ENCODE data around the gene QPCT. TPM values are rescaled to one million over a fixed set of nuclear protein-coding genes. Genes with fewer than 3 reads are reported as not detected.

Gene QPCT
- total and polyA plus RNA-seq, 2 experiments from 2014 or later = 13.2 TPM

DNA sequence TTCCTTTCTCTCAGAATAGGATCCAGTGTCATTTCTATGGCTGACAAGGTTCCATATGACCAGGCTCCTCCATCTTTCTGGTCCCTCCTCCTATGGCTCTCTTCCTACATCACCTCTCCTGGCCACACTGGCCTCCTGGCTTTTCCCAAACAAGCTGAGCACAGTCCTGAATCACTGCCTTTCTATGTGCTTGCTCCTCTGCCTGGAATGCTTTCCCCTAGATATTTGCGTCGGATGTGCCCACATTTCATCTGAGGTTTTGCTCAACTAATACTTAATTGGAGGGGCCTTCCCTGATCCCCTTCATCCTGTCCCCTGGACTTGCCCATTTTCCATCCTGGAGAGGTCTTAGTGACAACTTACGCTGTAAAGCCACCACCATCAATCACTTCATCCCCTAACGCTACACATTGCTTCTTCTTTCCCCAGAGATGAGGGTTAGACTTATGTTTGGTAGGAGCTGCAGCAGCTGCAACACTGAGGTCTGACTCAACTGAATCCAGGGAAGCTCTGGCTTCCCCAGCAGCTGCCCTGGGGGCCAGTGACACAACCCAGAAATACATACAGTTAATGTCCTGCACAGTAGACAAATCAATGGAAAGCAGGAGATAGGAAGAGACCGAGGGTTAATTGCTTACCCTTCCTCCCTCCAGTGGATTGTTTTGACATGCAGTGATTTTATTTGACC lies 42.9 kb downstream of the QPCT start (continued):
- TF ChIP-seq POLR2AphosphoS5 (IDR thresholded peaks at IDR 0.05; ENCODE audit: low read depth) (no peak), CREB1 (CRISPR knock-in tag; IDR thresholded peaks at IDR 0.05; ENCODE audit: low read depth) (no peak), EZH2 (IDR thresholded peaks at IDR 0.05; ENCODE audit: low read depth, unreplicated experiment) (no peak), JUNB (IDR thresholded peaks at IDR 0.05; ENCODE audit: unreplicated experiment) (no peak)
- TF ChIP-seq, protein P1, sequence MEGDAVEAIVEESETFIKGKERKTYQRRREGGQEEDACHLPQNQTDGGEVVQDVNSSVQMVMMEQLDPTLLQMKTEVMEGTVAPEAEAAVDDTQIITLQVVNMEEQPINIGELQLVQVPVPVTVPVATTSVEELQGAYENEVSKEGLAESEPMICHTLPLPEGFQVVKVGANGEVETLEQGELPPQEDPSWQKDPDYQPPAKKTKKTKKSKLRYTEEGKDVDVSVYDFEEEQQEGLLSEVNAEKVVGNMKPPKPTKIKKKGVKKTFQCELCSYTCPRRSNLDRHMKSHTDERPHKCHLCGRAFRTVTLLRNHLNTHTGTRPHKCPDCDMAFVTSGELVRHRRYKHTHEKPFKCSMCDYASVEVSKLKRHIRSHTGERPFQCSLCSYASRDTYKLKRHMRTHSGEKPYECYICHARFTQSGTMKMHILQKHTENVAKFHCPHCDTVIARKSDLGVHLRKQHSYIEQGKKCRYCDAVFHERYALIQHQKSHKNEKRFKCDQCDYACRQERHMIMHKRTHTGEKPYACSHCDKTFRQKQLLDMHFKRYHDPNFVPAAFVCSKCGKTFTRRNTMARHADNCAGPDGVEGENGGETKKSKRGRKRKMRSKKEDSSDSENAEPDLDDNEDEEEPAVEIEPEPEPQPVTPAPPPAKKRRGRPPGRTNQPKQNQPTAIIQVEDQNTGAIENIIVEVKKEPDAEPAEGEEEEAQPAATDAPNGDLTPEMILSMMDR (conservative IDR thresholded peaks at IDR 0.05; ENCODE audit: low read depth in 2 of 2) = no peak
- TF ChIP-seq, protein P2, sequence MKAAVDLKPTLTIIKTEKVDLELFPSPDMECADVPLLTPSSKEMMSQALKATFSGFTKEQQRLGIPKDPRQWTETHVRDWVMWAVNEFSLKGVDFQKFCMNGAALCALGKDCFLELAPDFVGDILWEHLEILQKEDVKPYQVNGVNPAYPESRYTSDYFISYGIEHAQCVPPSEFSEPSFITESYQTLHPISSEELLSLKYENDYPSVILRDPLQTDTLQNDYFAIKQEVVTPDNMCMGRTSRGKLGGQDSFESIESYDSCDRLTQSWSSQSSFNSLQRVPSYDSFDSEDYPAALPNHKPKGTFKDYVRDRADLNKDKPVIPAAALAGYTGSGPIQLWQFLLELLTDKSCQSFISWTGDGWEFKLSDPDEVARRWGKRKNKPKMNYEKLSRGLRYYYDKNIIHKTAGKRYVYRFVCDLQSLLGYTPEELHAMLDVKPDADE (IDR thresholded peaks at IDR 0.05) = no peak

DNA sequence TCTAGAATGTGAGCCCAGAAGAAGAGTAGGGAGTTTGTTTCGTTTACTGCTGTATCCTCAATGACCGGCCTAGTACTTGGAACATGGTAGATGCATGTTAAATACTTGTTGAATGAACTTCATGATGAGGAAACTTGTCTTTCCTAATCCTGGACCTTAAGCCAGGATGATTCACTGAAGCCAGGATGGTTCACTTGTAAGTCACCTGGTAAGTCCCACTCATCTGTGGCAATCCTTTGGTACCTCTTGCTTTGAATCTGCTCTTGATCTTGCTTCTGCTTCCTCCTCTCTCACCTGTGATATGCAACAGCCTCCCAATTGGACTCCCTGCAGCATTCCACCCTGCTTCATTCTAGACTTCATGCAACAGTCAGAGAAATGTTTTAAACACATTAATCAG lies 43.6 kb downstream of the QPCT start:
- no peaks in the 10 kb centered on the region for H3K9me3 Mint-ChIP-seq
- no peak overlapping the region for H3K27ac ChIP-seq (ENCODE audit: low read depth)
- DNase-seq (ENCODE audit: low spot score) (no peak), ATAC-seq (no peak)
- H3K27me3 Mint-ChIP-seq (ENCODE audit: insufficient read depth, low read depth, poor library complexity) = peaks cover under 1% of the 10 kb centered on the region
- no peaks in the 10 kb centered on the region for H3K27me3 ChIP-seq (ENCODE audit: insufficient read depth)
- H3K27ac Mint-ChIP-seq = no peak overlapping the region
- H3K36me3 ChIP-seq (ENCODE audit: insufficient read depth) = no peaks in the 10 kb centered on the region
- TF ChIP-seq, protein P2 (IDR thresholded peaks at IDR 0.05) = no peak
- TF ChIP-seq, protein P3, sequence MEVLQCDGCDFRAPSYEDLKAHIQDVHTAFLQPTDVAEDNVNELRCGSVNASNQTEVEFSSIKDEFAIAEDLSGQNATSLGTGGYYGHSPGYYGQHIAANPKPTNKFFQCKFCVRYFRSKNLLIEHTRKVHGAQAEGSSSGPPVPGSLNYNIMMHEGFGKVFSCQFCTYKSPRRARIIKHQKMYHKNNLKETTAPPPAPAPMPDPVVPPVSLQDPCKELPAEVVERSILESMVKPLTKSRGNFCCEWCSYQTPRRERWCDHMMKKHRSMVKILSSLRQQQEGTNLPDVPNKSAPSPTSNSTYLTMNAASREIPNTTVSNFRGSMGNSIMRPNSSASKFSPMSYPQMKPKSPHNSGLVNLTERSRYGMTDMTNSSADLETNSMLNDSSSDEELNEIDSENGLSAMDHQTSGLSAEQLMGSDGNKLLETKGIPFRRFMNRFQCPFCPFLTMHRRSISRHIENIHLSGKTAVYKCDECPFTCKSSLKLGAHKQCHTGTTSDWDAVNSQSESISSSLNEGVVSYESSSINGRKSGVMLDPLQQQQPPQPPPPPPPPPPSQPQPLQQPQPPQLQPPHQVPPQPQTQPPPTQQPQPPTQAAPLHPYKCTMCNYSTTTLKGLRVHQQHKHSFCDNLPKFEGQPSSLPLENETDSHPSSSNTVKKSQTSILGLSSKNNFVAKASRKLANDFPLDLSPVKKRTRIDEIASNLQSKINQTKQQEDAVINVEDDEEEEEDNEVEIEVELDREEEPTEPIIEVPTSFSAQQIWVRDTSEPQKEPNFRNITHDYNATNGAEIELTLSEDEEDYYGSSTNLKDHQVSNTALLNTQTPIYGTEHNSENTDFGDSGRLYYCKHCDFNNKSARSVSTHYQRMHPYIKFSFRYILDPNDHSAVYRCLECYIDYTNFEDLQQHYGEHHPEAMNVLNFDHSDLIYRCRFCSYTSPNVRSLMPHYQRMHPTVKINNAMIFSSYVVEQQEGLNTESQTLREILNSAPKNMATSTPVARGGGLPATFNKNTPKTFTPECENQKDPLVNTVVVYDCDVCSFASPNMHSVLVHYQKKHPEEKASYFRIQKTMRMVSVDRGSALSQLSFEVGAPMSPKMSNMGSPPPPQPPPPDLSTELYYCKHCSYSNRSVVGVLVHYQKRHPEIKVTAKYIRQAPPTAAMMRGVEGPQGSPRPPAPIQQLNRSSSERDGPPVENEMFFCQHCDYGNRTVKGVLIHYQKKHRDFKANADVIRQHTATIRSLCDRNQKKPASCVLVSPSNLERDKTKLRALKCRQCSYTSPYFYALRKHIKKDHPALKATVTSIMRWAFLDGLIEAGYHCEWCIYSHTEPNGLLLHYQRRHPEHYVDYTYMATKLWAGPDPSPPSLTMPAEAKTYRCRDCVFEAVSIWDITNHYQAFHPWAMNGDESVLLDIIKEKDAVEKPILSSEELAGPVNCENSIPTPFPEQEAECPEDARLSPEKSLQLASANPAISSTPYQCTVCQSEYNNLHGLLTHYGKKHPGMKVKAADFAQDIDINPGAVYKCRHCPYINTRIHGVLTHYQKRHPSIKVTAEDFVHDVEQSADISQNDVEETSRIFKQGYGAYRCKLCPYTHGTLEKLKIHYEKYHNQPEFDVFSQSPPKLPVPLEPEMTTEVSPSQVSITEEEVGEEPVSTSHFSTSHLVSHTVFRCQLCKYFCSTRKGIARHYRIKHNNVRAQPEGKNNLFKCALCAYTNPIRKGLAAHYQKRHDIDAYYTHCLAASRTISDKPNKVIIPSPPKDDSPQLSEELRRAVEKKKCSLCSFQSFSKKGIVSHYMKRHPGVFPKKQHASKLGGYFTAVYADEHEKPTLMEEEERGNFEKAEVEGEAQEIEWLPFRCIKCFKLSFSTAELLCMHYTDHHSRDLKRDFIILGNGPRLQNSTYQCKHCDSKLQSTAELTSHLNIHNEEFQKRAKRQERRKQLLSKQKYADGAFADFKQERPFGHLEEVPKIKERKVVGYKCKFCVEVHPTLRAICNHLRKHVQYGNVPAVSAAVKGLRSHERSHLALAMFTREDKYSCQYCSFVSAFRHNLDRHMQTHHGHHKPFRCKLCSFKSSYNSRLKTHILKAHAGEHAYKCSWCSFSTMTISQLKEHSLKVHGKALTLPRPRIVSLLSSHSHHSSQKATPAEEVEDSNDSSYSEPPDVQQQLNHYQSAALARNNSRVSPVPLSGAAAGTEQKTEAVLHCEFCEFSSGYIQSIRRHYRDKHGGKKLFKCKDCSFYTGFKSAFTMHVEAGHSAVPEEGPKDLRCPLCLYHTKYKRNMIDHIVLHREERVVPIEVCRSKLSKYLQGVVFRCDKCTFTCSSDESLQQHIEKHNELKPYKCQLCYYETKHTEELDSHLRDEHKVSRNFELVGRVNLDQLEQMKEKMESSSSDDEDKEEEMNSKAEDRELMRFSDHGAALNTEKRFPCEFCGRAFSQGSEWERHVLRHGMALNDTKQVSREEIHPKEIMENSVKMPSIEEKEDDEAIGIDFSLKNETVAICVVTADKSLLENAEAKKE (CRISPR knock-in tag; IDR thresholded peaks at IDR 0.05) = no peak
- TF ChIP-seq ZNF114 (CRISPR knock-in tag; IDR thresholded peaks at IDR 0.05) = no peak
- no peak for TF ChIP-seq CREB1 (CRISPR knock-in tag; IDR thresholded peaks at IDR 0.05; ENCODE audit: low read depth)
- no peak for TF ChIP-seq NANOG (IDR thresholded peaks at IDR 0.05; ENCODE audit: borderline replicate concordance)
- TF ChIP-seq ZNF331 (CRISPR knock-in tag; IDR thresholded peaks at IDR 0.05; ENCODE audit: low read depth) = no peak
- no peaks in the 10 kb centered on the region; the same call in 1 of the 3 replicates for H3K36me3 Mint-ChIP-seq (ENCODE audit: low read depth)
- H3K79me2 ChIP-seq (replicated peaks; ENCODE audit: insufficient read depth) = no peaks in the 10 kb centered on the region
- no peak overlapping the region for H2AFZ ChIP-seq
- no peak overlapping the region for H3K4me3 Mint-ChIP-seq
- peaks cover 18% of the 10 kb centered on the region for H3K4me1 Mint-ChIP-seq
- H3F3A ChIP-seq (replicated peaks; ENCODE audit: low read depth) = no peaks in the 10 kb centered on the region
- peaks cover 12% of the 10 kb centered on the region; the same call in 1 of the 2 replicates for H3K4me1 ChIP-seq (ENCODE audit: insufficient read depth)
- H4K20me1 ChIP-seq (replicated peaks; ENCODE audit: insufficient read depth) = no peaks in the 10 kb centered on the region
- no peak overlapping the region for H3K4me2 ChIP-seq
- H3K4me3 ChIP-seq = no peak overlapping the region
- H3K9me2 ChIP-seq (ENCODE audit: insufficient read depth) = peaks cover 26% of the 10 kb centered on the region

All from GM23338 (cell line).